ENCODE results near the gene TBC1D1.

Gene TBC1D1

DNA sequence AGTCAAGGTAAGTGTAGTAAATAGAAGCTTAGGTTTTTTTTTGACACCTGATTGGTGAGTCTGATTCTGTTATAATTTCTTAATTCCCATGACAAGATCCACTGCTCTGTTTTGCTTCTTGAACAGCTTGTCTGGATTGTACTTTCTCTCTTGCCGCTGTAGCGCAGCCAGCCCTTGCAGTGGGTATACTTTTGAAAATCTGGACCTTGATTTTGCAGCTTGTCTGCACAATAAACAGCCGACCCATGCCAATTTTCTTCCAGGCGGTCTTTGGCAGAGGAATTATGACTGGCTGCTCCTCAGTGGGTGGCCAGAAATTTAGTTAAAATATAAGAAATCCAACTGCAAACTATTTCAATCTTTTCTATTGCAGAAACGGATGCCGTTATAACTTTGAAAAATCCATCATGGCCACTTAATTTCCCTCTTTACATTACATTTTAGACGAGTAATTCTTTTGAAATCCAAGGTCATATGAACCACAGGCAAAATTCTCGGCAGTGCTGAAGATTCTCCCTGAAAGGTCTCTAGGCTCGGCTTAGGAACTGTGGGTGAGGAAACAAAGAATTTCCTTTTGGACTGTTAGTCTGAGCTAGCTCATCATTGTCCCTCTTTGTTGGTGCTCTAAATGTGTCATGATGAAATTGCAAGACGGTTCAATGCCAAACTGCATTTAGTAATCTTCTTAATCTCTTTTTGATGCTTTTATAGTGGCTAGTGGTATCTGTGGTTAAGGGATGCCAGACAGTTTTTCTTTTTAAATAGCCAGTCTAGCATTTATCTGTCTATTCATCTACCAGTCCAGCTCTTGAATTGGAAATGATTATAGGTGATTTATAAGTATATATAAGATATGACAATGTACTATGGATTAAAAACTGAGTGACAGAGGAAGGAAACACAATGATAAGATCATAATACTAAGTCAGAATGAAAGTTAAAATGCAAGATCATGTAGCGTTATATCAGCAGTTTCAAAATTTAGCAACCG, 37.8 kb downstream of the TBC1D1 start:
- no peak for DNase-seq

- no peak for DNase-seq
Observed at GRCh38 chr4:37934096-37934495, 43.2 kb downstream of the TBC1D1 start.

GRCh38 chr4:37934609-37935008, 43.7 kb downstream of the TBC1D1 start:
- no peak for DNase-seq

DNA sequence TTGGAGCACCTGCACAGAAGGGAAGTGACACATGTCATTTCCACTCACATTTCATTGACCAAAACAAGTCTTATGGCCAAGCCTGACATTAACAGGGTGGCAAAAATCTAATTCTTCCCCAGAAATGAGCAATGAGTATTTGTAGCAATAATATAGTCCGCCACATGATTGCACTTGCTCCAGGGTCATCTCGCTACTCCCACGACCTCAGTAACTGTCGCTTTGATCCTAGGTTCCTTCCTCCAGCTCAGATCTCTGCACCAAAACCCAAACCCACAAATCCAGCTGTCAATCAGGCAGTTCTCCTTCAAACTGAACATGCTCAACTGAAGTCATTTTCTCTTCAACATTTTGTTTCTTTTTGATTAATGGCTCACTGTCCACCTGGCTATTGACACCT, 44.1 kb downstream of the TBC1D1 start:
- DNase-seq: no peak

DNA sequence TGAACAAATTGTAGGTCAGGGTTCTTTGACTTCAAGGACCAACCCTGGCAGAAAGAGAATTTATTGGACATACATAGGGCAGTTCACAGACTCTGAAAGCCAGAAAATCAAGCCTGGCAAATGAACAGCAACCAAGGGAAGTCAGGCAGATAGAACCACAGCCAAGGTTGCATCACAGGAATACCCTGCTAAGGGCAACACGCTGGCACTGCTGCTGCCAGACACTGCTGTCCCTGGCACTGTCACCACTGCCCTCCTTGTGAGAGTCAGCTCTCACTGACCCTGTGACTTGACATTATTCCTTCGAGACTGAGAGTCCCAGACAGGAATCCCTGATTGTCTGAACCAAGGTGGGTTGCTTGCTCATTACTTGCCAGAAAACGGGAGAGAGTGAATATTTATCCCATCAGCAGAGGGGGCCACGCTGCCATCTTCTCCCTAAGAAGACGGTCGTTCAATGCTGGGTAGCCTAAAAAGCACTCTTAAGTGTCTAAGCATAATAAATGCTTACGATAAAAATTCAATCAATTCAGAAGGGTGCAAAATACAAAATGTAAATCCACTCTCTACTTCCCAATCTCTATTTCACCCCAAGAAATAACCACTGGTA, 46.1 kb downstream of the TBC1D1 start:
- DNase-seq: no peak

DNA sequence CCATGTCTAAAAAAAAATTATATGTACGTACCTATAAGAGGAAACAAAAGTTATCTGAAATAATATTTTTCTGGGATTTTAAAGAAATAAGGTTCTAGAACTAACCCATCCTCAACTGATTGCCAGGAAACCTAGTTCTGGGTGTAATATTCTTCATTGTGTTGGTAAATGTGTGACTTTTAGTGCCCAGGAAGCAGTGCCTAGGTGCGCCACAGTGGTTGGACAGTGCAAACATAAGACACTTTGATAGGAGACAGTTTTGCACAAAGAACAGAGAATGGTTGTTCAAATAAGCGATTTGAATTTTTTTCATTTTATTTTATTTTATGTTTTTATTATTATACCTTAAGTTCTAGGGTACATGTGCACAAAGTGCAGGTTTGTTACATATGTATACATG, 47.3 kb downstream of the TBC1D1 start:
- no peak for DNase-seq

GRCh38 chr4:37946503-37947179, 55.8 kb downstream of the TBC1D1 start:
- no peak for DNase-seq

- DNase-seq: no peak
Observed at GRCh38 chr4:37948542-37948941, 57.7 kb downstream of the TBC1D1 start.

- no peak for DNase-seq
Observed at GRCh38 chr4:37949636-37950426, 58.9 kb downstream of the TBC1D1 start.

GRCh38 chr4:37951461-37952352, 60.8 kb downstream of the TBC1D1 start:
- DNase-seq: no peak

GRCh38 chr4:37953156-37953555, 62.3 kb downstream of the TBC1D1 start:
- no peak for DNase-seq

DNA sequence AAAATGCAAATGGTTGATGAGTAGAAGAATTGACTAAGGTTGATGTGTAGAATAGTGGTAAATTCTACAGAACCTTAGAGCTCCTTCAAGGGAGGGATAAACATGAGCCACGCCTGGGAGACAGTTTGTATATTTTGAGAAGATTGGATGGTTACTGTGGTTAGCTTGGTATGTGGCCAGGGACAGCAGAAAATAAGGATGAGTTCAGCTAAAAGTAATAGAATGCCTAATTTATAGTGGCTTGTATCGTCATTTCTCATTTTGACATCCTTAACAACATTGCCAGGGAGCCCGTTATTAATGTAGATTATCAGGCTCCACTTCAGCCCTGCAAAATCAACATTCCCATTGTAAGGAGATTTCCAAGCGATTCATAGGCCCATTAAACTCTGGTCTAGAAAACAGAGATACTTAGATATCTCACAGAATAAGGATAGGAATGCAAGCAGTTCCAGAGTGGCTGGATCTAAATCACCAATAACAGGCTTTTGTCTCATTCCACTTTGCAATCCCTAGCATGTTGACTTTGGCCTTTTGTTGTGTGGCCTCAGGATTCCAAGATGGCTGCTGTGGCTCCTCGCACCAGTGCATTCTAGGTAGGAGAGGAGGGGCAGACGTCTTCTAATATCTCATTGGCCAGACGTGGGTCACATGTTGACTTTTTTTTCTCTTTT, 62.9 kb downstream of the TBC1D1 start:
- no peak for DNase-seq

DNA sequence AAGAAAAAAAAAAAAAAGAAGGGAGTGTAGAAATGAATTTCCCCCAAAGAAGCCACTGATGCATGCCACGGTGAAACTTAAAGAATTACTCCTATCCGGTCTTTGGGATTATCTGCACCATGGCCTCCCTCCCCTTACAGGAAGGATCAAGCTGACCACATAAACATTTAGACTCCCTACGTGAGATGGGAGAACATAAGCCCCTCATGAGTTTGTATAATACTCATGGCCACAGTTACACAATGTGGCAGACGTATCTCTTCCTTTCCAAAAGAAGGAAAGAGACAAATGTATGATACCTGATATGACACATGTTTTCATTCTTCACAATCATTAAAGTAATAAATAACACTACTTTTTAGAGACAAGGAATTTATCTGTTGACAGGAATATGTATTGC, 66.1 kb downstream of the TBC1D1 start:
- DNase-seq: no peak

- no peak for DNase-seq
Observed at GRCh38 chr4:37958932-37959331, 68.0 kb downstream of the TBC1D1 start.

DNA sequence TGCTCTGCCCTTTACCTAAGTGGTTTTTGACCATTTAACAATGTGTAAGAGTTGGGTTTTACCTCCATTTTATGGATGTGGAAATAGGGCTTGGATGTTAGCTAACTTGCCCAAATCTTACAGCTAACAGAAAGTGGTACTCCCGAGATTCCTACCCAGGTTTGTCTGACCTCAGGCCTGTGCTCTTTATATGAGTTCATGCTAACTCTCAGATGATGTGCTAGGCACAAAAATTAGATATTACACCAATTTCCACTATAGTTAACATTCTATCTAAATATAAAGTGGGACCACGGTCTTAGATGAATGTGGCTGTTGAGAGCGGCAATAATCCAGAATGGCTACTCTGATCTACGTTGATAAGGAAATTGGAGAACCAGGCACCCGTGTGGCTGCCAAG, 69.2 kb downstream of the TBC1D1 start, which contains the start of gene PTTG2:
PTTG2 (plus strand) TSS at position 301 of the 400 bp plus-strand sequence; CDS start at position 338, 37 bp downstream.
- DNase-seq: no peak

- no peak for DNase-seq
Observed at GRCh38 chr4:37960679-37961450, 70.0 kb downstream of the TBC1D1 start.

GRCh38 chr4:37964734-37965457, 74.0 kb downstream of the TBC1D1 start:
- no peak for DNase-seq

- no peak for DNase-seq
Observed at GRCh38 chr4:37966044-37966443, 75.2 kb downstream of the TBC1D1 start.

- DNase-seq: no peak
Observed at GRCh38 chr4:37967736-37968135, 76.9 kb downstream of the TBC1D1 start.

DNA sequence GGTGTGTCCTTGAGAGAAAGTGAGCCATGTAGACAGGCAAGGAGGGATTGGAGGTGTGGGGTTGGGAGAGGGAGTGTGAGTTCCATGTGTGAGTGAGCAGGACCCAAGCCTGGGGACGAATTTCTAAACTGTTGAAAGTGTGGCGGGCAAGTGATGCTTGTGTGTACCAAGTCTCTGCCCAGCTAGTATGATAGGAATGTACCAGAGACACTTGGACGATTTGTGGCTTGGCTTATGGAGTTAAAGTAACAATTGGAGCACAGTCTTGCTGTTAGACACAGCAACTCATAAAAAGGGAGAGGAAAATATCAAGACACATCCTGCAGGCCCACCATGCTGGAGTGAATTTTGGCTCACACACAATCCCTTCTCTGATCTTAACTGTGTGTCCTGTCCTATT, 77.9 kb downstream of the TBC1D1 start:
- DNase-seq: no peak

Data from NCI-H1694 (cell line).